ENCODE data around the gene CASQ1.

DNA sequence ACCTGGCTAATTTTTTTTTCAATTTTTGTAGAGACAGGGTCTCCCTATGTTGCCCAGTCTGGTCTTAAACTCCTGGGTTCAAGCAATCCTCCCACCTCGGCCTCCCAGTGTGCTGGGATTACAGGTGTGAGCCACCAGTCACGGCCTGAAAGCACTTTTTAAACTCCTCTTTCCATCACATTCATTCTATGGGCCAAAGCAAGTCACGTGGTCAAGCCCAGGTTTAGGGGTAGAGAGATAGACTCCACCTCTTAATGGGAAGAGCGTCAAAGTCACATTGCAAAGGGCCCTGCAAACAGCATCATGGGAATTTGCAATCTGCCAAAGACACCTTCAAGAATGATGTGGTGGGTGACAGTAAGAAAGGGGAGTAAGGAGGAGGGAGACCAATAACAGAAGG lies 31.8 kb upstream of the CASQ1 start:
- TF ChIP-seq KHSRP (IDR thresholded peaks at IDR 0.05) = no peak
- TF ChIP-seq, protein P1, sequence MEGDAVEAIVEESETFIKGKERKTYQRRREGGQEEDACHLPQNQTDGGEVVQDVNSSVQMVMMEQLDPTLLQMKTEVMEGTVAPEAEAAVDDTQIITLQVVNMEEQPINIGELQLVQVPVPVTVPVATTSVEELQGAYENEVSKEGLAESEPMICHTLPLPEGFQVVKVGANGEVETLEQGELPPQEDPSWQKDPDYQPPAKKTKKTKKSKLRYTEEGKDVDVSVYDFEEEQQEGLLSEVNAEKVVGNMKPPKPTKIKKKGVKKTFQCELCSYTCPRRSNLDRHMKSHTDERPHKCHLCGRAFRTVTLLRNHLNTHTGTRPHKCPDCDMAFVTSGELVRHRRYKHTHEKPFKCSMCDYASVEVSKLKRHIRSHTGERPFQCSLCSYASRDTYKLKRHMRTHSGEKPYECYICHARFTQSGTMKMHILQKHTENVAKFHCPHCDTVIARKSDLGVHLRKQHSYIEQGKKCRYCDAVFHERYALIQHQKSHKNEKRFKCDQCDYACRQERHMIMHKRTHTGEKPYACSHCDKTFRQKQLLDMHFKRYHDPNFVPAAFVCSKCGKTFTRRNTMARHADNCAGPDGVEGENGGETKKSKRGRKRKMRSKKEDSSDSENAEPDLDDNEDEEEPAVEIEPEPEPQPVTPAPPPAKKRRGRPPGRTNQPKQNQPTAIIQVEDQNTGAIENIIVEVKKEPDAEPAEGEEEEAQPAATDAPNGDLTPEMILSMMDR (IDR thresholded peaks at IDR 0.05 in 2 of 3, conservative IDR thresholded peaks at IDR 0.05 in 1 of 3; ENCODE audit: insufficient read depth in 2 of 3, low read depth in 1 of 3, low read length in 3 of 3) = no peak
- no peak for TF ChIP-seq KAT2B (IDR thresholded peaks at IDR 0.05; ENCODE audit: low read depth, low read length)
- TF ChIP-seq KDM1A (IDR thresholded peaks at IDR 0.05) = no peak
- TF ChIP-seq MAX (CRISPR knock-in tag; IDR thresholded peaks at IDR 0.05) = no peak

Data from K562 (cell line).